ENCODE data around the gene GULP1.

GULP1 gene

GRCh38 chr2:188623995-188624643, 332.4 kb downstream of the GULP1 start:
- no peak overlapping the region for H3K4me3 ChIP-seq (ENCODE audit: control insufficient read depth, low read depth, low read length)
- TF ChIP-seq CTCF (IDR thresholded peaks at IDR 0.05; ENCODE audit: control insufficient read depth, insufficient read depth, low read depth, low read length, missing control alignments) = no peak
- DNase-seq (ENCODE audit: low read depth) = no peak

- no peak overlapping the region for H3K4me3 ChIP-seq (ENCODE audit: control insufficient read depth, low read depth, low read length)
- DNase-seq (ENCODE audit: low read depth) = no peak
- TF ChIP-seq CTCF (IDR thresholded peaks at IDR 0.05; ENCODE audit: control insufficient read depth, insufficient read depth, low read depth, low read length, missing control alignments) = no peak
Observed at GRCh38 chr2:188627471-188627870, 335.8 kb downstream of the GULP1 start.

- peak; percentile 85 for DNase-seq (ENCODE audit: low read depth)
- no peak overlapping the region for H3K4me3 ChIP-seq (ENCODE audit: control insufficient read depth, low read depth, low read length)
- TF ChIP-seq CTCF (IDR thresholded peaks at IDR 0.05; ENCODE audit: control insufficient read depth, insufficient read depth, low read depth, low read length, missing control alignments) = no peak
Observed at GRCh38 chr2:188628989-188629752, 337.5 kb downstream of the GULP1 start.

- no peak for TF ChIP-seq CTCF (IDR thresholded peaks at IDR 0.05; ENCODE audit: control insufficient read depth, insufficient read depth, low read depth, low read length, missing control alignments)
- DNase-seq (ENCODE audit: low read depth) = no peak
- H3K4me3 ChIP-seq (ENCODE audit: control insufficient read depth, low read depth, low read length) = no peak overlapping the region
Observed at GRCh38 chr2:188629753-188630527, 338.3 kb downstream of the GULP1 start.

- no peak for DNase-seq (ENCODE audit: low read depth)
- no peak for TF ChIP-seq CTCF (IDR thresholded peaks at IDR 0.05; ENCODE audit: control insufficient read depth, insufficient read depth, low read depth, low read length, missing control alignments)
- no peak overlapping the region for H3K4me3 ChIP-seq (ENCODE audit: control insufficient read depth, low read depth, low read length)
Observed at GRCh38 chr2:188631037-188631809, 339.5 kb downstream of the GULP1 start.

GRCh38 chr2:188634656-188635055, 343.0 kb downstream of the GULP1 start:
- DNase-seq (ENCODE audit: low read depth) = no peak
- no peak for TF ChIP-seq CTCF (IDR thresholded peaks at IDR 0.05; ENCODE audit: control insufficient read depth, insufficient read depth, low read depth, low read length, missing control alignments)
- no peak overlapping the region for H3K4me3 ChIP-seq (ENCODE audit: control insufficient read depth, low read depth, low read length)
